A549 (cell line): ENCODE data around the gene DSCAML1.

Source experiments
- BCL3 ChIP-seq: fragments of >200 bp; sonication (Bioruptor Twin); formaldehyde crosslinking; IDR thresholded peaks from 3 replicates; pipeline ENCODE4 v1.6.1; 2016
- CTCF ChIP-seq: fragments of >200 bp; sonication (Bioruptor Twin); formaldehyde crosslinking; IDR thresholded peaks from 3 replicates; pipeline ENCODE4 v1.5.1; 2016
- HES2 ChIP-seq: fragments of >200 bp; sonication (Bioruptor Twin); formaldehyde crosslinking; IDR thresholded peaks from 2 replicates; pipeline ENCODE4 v1.6.1; 2016
- MYC ChIP-seq: IDR thresholded peaks from 2 replicates; pipeline ENCODE4 v1.6.1; 2012; ENCODE audit warnings: mild to moderate bottlenecking, inconsistent platforms, low read length, improper control_type of control experiment, borderline replicate concordance
- RAD21 ChIP-seq, 2 experiments: fragments of >200 bp in 1 of 2; sonication (Bioruptor Twin) in 1 of 2; formaldehyde crosslinking in 1 of 2; IDR thresholded peaks in 1 of 2; conservative IDR thresholded peaks in 1 of 2; 2 replicates in 1 of 2; 3 replicates in 1 of 2; pipeline ENCODE4 v1.6.1; 2012 to 2018; ENCODE audit warnings: inconsistent platforms in 1 of 2

GRCh38 chr11:117407016-117407415, 390.0 kb downstream of the DSCAML1 start:
- TF ChIP-seq CTCF (no peak), HES2 (no peak), RAD21 (conservative IDR thresholded peaks at IDR 0.05 in 1 of 2, IDR thresholded peaks at IDR 0.05 in 1 of 2) (no peak), BCL3 (no peak), MYC (no peak)
